Hematopoietic multipotent progenitor cell treated with erythropoietin and hydrocortisone succinate and interleukin-3 and kit ligand, for 4 days (in vitro differentiated cells): ENCODE results near the gene SLC41A3.
A peak's percentile ranks its signal among the peaks of the same experiment; 100 is the strongest.
"Not testable (repeated sequence)": the region's sequence is repeated elsewhere in the genome, so short reads cannot be mapped to it uniquely, and the experiment has no call there.

ENCODE experiments used
- DNase-seq: peaks from one replicate; pipeline ENCODE4 v3.0.0-alpha.2; 2015

Gene SLC41A3

DNA sequence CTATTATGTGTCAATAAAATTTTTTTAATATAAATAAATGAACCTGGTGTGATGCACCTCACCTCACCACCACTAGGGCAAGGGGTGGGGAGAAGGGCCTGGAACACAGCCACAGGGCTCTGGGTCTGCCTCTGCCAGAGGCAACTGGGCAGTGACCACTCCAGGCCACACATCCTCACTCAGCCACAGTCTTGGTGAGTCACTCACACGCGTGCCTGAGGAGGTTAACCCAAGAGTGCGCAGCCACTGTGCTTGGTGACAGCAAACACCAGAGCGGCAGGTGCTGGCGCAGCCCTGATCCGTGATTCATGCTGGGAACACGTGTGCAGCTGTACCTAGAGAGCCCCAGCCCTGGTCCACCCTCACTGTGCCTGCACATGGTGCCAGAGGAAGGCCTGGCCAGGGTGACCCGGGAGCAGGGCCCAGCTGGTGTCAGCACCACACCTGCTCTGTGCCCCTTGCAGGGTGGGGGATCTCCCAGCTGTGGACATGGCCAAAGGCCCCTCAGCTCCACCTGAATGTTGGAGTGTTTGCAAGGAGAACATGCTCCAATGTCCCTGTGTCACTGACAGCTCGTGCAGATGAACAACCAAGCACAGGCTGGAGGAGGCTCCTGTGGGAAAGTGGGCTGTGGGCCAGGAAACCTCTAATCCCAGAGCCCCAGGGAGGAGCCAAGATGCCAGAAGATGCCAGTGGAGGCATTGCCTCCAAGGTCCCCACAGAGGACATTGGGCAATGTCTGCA lies 2.1 kb downstream of the SLC41A3 start:
- peak; percentile 53 for DNase-seq

GRCh38 chr3:126080970-126081369 lies 3.0 kb downstream of the SLC41A3 start:
- no peak for DNase-seq

- DNase-seq, result no peak
These were observed 5.1 kb downstream of the SLC41A3 start for GRCh38 chr3:126078866-126079265.

DNA sequence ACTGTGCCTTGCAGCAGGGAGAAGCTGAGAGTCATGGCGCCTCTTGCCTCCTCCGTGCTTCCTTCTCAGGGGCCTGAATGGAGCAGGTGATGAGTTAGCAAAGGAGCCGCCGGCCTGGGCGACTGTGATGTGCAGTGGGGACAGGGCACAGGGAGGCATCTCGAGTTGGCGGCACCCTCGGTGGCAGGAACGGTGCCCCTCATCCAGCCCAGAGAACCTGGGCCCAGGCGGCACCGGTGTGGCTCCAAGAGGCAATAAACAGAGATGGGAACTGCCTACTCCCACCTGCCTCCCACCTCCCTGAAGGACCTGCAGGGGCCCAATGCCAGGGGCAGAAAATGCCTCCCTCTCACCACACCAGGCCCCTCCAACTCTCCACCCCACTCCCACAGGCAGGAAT lies 6.2 kb downstream of the SLC41A3 start:
- no peak for DNase-seq

GRCh38 chr3:126076140-126076539 lies 7.8 kb downstream of the SLC41A3 start:
- DNase-seq, result no peak

GRCh38 chr3:126070146-126070545 lies 13.8 kb downstream of the SLC41A3 start:
- DNase-seq, result no peak

DNA sequence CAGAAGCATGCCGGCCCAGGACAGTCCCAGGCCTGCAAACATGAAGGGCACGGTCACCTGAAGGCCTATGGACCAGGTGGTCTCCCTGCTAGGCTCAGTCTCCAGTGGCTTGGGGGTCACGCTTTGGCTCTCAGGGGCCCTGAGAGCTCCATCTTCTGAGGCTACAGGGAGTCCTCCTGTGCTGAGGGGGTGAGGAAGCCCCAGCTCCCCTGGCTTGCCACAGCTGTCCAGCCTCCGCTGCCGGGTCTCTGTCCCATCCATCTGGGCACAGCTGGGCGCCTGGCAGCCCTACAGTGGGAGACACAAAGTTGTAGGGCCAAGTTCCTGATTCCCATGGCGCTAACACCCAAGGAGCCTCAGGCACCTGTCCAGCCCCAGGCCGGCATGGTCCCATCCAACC lies 16.0 kb downstream of the SLC41A3 start:
- DNase-seq, result no peak

DNA sequence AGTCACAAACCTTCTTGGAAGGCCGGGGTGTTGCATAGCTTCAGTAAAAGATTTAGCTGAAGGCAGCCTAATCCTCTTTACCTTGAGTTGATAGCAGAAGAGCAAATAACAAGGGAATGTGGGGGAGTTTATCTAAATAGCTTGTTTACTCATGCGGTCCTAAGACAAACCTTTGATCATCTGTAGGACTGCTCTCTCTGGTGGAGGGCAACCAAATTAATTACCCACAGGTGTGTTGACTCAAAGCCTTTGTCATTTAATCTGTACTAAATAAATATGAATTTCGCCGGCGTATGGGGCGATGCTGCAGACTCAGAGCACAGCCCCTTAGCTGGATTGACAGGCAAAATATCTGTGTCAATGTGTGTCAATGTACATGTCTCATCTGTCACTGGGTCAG lies 17.2 kb downstream of the SLC41A3 start:
- not testable (repeated sequence) for DNase-seq

DNA sequence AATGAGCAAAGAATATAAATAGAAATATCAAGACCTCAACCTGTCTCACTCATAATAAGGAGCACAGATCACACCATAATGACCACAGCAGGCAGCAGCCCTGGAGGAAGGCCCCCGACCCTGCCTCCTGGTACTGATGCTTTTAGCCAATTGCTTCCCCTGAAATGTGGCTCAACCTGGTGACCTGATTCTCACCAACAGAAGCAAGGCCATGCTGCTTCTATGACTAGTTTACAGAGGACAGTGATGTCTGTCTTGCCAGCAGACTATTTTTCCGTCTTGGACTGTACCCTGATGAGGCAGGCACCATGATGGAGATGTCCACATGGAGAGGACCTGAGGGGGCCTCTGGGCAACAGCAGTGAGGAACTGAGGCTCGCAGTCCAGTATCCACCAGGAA lies 18.0 kb downstream of the SLC41A3 start:
- DNase-seq, result no peak

- DNase-seq, result peak; percentile 77
These were observed 19.2 kb downstream of the SLC41A3 start for GRCh38 chr3:126064627-126065258.

GRCh38 chr3:126063358-126063965 lies 20.5 kb downstream of the SLC41A3 start:
- no peak for DNase-seq

- DNase-seq, result no peak
These were observed 22.5 kb downstream of the SLC41A3 start for GRCh38 chr3:126061301-126062032.

GRCh38 chr3:126060613-126061145 lies 23.2 kb downstream of the SLC41A3 start:
- DNase-seq, result no peak

- DNase-seq, result no peak
These were observed 25.3 kb downstream of the SLC41A3 start for GRCh38 chr3:126058666-126059065.

GRCh38 chr3:126057936-126058335 lies 26.0 kb downstream of the SLC41A3 start:
- DNase-seq, result no peak

- DNase-seq, result no peak
These were observed 26.5 kb downstream of the SLC41A3 start for GRCh38 chr3:126057501-126057819.

- DNase-seq, result no peak
These were observed 27.0 kb downstream of the SLC41A3 start for GRCh38 chr3:126056681-126057500.

- no peak for DNase-seq
These were observed 27.8 kb downstream of the SLC41A3 start for GRCh38 chr3:126056088-126056487.

GRCh38 chr3:126054870-126055269 lies 29.1 kb downstream of the SLC41A3 start:
- no peak for DNase-seq

- DNase-seq, result no peak
These were observed 29.9 kb downstream of the SLC41A3 start for GRCh38 chr3:126053949-126054569.

- DNase-seq, result no peak
These were observed 30.4 kb downstream of the SLC41A3 start for GRCh38 chr3:126053513-126053912.
